Measurements from ENCODE around the gene AHNAK2. TPM values are rescaled to one million over a fixed set of nuclear protein-coding genes. Genes with fewer than 3 reads are reported as not detected.
A peak's percentile ranks its signal among the peaks of the same experiment; 100 is the strongest.
"Not testable (repeated sequence)": the region's sequence is repeated elsewhere in the genome, so short reads cannot be mapped to it uniquely, and the experiment has no call there.

AHNAK2 gene
- 10.4 and 10.5 TPM in 2 replicates for total RNA-seq (2014; rRNA removed; shearing (Covaris generic))

DNA sequence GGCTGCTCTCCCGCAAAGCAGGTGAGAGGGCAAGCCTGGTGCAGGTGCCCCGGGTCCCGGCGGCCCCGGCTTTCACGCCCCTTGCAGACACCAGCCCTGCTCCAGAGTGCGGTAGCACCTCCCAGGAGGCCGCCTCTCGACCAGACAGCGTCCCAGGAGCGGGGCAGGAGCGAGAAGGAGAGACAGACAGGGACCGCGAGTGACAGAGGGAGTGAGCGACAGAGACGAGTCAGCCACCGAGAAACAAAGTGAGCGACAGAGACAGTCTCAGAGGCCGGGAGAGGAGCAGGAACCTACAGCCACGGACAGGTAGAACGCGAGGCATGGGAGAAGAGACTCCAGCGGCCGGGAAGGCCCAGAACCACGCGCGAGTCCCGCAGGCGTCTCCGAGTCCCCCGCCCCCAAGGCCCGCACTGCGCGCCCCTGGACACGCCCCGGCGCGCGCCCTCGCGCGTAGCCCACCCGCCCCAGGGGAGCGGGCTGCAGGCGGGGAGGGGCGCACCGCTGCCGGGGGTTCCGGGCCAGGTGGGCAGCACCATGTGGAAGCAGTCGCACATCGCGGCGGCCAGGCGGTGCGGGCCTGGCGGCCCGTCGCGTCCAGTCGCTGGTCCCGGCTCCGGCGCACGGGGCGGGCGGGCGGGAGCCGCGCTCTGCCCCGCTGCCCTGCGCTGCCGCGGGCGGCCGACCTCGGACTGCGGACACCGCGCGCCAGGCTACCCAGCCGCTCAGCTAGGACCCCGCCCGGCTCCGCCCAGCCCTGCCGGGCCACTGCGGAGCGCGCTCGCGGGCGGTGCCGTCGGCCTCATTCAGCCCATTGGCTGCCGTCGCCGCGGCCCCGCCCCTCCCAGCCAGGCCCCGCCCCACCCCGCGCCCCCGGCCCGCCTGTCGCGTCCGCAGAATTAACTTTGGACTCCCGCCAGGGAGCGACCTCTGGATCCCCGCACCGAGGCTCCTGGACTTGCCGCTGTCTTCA is at the start of gene AHNAK2:
TSS of gene AHNAK2 (minus strand) at position 694 of the 973 bp plus-strand sequence. CDS start at position 557, 137 bp downstream.
- DNase-seq (ENCODE audit: low read depth), result peak; percentile 91

DNA sequence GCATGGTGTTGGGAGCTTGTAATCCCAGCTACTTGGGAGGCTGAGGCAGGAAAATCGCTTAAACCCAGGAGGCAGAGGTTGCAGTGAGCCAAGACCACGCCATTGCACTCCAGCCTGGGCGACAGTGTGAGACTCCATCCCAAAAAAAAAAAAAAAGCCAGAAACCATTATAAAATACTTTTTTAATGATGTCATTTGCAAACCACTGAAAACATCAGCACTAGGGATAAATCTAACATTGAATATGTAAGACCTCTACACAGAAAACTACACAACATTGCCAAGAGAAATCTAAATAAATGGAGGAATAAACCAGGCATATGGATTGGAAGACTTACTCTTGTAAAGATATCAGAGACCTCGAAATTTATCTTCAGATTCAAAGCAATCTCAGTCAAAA is 49.5 kb upstream of the AHNAK2 start:
- DNase-seq (ENCODE audit: low read depth), result not testable (repeated sequence)

DNA sequence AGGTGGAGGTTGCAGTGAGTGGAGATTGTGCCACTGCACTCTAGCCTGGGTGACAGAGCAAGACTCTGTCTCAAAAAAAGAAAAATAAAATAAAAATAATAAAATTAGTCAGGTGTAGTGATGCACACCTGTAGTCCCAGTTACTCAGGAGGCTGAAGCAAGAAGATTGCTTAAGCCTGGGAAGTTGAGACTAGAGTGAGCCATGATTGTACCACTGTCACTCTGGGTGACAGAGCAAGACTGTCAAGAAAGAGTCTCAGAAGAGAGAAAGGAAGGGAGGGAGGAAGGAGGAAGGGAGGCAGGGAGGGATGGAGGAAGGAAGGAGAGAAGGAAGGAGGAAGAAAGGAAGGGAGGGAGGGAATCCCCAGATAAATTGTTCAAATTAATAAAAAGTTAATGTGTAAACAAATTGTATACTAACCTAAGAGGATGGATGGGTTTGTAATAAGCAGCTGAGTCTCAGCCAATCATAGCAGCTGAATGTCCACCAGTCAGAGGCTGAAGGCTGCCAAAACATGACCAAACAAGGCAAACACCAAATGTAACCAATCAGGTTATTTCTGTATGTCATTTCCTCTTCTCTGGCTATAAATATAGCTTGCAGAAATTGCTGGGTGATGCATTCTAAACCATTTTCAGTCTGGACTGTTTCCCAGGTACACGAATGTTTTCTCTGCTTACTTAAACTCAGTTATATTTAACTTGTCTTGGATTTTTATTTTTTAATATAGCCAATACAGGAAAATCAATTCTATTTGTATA is 48.8 kb upstream of the AHNAK2 start:
- DNase-seq (ENCODE audit: low read depth), result no peak

DNA sequence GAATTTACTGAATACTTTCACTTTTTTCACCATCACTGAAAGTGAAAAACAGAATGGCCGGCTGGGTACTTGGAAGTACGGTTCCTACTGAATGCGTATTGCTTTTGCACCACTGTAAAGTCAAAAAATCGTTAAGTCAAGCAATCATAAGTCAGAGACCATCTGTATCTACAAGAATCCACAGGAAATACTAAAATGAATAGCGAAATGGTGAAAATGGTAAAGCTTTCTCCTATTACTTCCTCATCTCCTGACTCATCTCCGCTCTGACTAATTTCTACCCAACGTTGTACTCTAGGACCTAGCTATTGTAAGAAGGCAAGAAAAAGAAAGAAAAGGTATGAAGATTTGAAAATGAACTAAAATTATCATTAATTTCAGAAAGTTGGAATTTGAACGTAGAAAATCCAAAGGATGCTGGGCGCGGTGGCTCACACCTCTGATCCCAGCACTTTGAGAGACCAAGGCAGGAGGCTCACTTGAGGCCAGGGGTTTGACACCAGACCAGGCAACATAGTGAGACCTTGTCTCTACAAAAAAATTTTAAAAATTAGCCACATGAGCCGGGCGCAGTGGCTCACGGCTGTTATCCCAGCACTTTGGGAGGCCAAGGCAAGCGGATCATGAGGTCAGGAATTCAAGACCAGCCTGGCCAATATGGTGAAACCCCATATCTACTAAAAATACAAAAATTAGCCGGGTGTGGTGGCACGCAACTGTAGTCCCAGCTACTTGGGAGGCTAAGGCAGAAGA is 48.0 kb upstream of the AHNAK2 start:
- peak; percentile 75 for DNase-seq (ENCODE audit: low read depth)

DNA sequence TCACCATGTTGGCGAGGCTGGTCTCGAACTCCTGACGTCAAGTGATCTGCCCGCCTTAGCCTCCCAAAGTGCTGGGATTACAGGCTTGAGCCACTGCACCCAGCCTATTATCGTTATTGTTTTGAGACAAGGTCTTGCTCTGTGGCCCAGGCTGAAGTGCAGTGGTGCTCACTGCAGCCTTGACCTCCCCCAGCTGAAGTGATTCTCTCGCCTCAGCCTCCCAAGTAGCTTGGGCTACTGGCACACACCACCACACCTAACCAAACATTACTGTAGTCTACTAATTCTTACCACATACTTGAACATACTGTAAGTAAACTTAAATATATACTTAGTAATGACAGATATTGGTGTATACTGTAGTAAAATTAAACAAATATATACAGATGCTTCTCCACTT is 47.3 kb upstream of the AHNAK2 start:
- no peak for DNase-seq (ENCODE audit: low read depth)

DNA sequence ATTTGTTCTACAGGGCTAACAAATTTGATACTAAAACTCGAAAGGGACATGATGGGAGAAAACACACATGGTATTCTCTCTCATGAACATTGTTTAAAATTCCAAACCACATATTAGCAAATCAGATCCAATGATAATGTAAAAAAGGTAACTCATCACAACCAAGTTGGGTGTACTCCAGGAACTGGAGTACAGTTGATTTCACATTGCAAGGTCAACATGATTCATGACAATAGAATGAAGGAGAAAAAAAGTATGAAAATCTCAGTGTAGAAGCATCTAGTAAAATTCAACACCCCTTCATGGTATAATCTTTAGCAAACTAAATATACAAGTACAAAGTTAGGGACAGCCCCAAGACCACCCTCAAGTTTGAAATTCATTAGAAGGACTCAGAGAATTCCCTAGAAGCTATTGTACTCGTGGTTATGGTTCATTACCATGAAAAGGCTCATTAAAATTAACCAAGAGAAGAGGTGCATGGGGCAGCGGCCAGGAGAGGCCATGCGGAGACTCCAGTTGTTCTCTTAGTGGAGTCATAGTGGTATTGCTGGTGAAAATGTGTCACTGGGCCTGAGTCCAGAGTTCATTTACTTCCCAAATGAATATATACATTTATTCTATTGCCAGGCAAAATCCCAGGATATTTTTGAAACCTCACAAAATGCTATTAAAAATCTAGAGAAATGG is 45.8 kb upstream of the AHNAK2 start:
- peak; percentile 71 for DNase-seq (ENCODE audit: low read depth)

DNA sequence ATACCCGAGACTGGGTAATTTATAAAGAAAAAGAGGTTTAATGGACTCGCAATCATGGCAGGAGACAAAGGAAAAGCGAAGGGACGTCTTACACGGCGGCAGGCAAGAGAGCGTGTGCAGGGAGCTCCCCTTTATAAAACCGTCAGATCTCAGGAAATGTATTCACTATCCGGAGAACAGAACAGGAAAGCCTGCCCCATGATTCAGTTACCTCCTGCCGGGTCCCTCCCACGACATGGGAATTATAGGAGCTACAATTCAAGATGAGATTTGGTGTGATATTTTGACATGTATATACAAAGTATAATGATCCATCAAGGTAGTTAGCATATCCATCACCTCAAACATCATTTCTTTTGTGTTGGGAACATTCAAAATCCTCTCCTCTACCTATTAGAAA is 45.0 kb upstream of the AHNAK2 start:
- DNase-seq (ENCODE audit: low read depth), result peak; percentile 73

DNA sequence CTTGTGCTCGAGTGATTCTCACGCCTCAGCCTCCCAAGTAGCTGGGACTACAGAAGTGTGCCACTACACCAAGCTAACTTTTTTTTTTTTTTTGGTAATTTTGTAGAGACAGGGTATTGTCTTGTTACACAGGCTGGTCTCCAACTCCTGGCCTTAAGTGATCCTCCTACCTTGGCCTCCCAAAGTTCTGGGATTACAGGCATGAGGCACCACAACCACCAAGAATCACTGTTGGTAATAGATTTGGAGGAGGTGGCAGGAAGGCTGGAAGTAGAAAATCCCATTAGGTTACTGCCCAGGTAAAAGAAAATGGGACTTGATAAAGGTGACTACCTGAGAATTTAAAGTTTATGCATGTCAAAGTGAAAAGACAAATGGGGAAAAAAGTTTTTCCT is 44.1 kb upstream of the AHNAK2 start:
- DNase-seq (ENCODE audit: low read depth), result no peak

DNA sequence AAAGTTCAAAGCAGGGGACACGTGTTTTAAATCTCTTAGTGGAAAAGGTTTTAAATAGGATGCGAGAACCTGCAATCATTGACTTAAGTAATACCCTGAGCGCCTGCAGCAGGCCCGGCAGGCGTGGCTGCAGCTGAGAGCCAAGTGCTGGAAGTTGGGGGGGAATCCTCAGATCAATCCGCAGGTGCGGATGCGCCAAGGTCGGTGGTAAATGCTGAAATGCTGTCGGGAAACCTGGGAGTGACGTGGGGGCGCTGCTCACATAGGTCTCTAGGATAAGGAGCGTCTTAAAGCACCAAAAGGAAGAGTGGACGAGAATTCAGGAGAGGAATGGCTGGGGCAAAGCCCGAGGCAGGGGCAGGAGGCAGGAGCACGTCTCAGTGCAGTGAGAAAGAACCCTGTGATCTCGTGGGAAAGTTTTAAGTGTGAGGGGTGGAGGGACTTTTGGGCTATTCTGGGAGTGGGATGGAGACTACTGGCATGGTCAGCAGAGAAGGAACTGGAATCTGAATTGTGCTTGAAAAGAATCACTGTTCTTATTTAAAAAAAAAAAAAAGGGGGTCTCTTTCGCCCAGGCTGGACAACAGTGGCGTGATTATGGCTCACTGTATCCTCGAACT is 43.6 kb upstream of the AHNAK2 start:
- DNase-seq (ENCODE audit: low read depth), result peak; percentile 44

DNA sequence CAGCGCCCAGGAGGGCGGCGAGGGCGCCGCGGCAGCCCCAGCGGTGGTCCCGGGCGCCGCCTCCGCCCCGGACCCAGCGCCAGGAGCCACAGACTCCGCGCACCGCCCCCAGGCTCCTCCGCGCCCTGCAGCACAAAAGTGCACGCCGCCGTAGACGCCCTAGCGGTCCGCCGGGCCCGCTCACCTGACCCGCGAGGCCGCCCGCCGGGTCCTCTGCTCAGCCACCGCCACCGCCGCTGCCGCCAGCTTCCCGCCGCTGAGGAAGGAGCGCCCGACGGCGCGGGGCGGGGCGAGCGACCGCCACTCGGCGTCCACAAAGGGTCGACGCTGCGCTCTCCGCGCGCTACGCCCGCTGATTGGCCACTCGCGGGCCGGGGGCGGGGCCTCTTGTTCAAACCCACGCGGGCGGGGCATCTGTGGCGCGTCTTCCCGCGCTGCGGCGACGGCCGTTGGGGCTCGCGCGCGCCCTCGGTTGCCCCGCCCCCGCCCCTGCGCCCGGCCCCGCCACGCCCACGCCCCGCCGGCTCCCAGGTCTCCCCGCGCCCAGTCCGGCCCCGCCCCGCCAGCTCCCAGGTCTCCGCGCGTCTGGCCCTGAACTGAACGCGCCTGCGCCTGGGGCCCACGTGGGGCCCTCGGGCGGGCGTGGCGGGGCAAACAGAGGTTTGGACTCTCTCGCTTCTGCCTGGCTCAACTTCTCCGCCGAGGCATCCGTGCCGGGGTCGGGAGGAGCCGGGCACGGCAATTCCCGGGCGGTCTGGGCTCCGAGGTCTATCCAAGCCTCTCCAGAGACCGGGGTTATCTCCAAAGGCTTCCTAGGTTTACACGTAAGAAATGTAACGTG is 42.9 kb upstream of the AHNAK2 start, which contains the start of gene CDCA4:
TSS of gene CDCA4 (minus strand) at position 269 of the 841 bp plus-strand sequence. CDS start 9,154 bp downstream, outside the sequence.
- peak; percentile 99 for DNase-seq (ENCODE audit: low read depth)

DNA sequence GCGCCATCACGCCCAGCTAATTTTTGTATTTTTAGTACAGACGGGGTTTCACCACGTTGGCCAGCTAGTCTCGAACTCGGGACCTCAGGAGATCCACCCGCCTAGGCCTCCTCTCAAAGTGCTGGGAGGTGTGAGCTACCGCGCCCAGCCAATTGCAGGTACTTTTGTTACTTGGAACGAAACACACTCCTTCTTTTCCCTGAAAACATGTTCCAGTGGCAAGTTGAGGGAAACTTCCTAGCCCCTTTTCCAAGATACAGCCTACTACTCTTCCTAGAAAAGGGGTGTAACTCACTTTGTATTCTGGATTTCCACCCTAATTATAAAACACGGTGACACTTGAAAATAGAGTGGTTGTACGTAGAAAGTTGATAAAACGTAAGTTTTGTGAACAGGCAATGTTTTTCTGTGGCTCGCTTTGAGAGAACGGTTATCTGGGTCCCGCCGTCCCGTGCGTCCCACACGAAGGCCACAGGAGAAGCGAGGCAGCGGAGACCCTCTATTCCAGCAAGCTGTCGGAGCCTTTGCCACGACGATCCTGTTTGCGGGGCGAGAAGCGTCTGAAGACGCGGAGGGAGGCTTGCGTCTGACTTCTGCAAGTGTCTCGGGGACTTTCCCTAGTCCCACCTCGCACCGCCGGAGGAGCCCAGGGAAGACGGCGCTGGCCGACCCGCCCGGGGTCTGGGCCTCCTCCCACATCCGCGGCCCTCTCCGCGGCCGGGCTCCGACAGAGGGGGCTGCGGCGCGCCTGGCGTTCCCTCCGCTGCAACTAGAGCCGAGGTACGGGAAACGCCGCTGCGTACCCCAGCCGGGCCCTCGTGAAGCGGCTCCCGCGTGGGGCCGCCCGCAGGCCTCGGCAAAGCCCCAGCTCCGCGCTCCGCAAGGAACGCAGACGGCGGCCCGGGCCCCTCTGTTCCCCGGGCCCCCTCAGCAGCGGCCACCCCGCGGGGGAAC is 42.0 kb upstream of the AHNAK2 start:
- DNase-seq (ENCODE audit: low read depth), result peak; percentile 60

DNA sequence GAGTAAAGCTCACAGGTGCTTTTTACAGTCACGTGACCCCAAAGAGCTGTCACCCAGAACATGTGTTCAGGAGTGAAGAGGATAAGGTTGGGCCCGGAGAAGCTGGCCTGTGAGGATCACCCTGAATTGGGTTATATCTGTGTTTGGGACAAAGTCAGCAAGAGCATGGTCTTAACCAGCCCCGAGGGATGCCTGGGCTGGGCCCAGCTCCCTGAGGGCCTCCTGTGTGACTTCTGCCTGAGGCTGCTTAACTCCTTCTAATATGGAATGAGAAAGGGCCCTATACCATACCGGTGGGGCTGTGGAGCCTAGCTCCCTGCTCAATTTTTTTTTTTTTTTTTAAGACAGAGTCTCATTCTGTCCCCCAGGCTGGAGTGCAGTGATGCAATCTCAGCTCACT is 40.2 kb upstream of the AHNAK2 start:
- DNase-seq (ENCODE audit: low read depth), result no peak

DNA sequence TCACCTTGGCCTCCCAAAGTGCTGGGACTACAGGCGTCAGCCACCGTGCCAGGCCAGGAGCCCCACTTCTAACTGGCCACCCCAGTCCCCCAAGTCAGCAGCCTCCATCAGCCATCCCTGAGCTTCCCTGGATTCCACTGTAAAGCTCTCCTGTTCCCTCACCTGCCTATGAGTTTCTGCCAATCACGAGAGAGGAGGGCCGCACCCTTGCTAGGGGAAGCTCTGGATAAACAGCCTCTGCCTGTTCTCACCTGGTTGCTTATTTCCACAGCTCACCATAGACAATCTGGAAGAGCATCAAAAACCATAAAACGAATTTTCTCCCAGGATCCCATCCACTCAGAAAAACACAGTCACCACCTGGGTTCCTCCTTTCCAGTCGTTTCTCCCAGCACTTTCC is 37.7 kb upstream of the AHNAK2 start:
- DNase-seq (ENCODE audit: low read depth), result no peak

DNA sequence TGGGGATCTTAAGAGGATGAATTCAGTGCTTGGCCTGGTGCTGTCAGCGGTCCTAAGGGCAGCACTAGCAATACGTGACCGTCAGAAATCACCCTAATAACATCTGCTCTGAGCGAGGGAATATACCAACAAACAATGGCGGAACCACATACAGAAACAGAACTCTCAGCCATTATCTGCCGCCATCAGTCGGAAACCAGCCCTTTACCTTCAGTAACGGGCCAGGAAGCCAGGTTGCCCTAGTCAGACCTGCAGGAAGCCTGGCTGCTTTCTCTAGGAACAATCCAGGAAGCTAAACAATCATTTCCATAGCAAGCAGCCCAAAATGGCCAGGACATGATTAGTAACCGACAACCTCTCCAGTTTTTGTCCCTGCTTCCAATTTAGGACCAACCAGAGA is 37.1 kb upstream of the AHNAK2 start:
- DNase-seq (ENCODE audit: low read depth), result no peak

DNA sequence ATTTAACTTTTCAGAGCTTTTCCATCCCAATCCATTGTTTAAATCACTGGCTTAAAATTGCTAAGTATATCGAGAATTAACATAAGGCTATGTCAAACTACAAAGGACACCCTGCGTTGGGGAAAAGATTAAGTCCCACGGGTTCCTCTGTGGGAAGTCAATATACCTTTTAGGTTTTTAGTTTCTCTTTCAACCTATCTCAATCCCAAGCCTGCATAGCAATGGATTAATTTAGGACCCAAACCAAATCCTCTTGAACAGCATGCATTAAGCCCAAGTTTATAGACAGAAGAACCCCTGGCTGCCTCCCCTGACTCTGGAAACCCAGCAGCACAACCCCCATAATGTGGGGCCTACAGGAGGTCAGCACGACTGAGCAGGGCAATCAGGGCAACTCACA is 36.5 kb upstream of the AHNAK2 start:
- no peak for DNase-seq (ENCODE audit: low read depth)

DNA sequence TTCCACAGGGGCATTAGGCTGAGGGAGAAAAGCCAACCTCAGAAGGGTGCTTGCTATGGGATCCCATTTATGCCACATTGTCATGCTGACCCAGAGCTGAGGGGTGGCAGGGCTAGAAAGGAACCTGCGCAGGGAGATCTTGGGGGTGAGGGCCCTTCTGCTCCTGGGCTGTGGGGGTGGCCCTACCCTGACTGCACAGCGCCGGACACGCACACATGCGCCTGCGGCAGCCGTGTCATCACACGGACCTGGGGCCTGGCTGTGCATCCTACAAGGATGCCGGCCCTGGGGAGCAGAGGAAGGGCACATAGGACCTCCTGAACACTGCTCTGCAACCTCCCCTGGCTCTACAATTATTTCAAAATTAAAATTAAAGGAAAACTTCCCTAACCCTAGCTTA is 35.9 kb upstream of the AHNAK2 start:
- no peak for DNase-seq (ENCODE audit: low read depth)

DNA sequence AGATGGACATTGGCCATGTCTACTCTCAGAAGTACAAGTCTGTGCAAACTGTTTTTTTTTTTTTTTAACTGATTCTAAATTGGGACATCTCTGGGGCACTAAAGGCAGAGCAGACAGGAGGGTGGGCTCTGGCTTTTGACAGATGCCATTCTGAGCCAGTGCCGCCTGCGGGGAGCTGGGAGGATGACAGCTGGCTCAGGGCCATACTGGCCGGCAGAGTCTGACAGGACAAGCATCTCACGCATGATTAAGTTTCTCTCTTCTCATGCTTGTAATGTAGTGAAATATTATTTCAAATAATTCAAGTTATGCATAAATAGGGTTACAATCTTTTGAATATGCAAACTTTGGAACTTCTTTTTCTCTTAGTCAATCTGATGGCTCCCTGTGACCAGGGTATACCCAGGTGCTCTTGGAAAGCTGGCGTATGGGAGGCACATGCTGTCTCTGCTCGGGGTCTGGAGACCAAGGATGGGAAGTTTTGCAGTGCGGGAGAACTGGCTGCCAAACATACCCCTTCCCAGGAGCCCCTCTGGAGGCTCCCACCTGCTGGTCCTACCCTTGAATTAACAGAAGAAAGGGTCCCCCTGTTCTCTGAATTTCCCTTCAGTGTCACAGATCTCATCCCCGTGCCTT is 35.1 kb upstream of the AHNAK2 start:
- DNase-seq (ENCODE audit: low read depth), result no peak

Measured in Daoy (cell line).